Heart left ventricle (tissue), 13 donors: Measurements from ENCODE around the gene ZNF333.

Experiments
- CTCF ChIP-seq, 12 donors: fragments of 200-600 bp; sonication (generic) in 4 of 12; IDR thresholded peaks; one replicate each; pipeline versions ENCODE4 v1.5.0 to v1.8.0; 2018 to 2022; ENCODE audit warnings: antibody characterized with exemption in 12 of 12, mild to moderate bottlenecking in 5 of 12
- POLR2A ChIP-seq, 2 donors: fragments of 450-650 bp; IDR thresholded peaks; one replicate each; pipeline ENCODE4 v1.6.1; 2017; ENCODE audit warnings: antibody characterized with exemption in 2 of 2, mild to moderate bottlenecking in 2 of 2, moderate library complexity in 2 of 2
- donor health status: ischemic (EF 13 %, LVEDD 7.1; RV severe dilation, severe dysfunction).
- donor health status: DM: no; HTN: yes; CAD: no.
- donor health status: DM: no; HTN: no; CAD: no.
- donor health status: ischemic (EF 25% LVEDD 6.9; RV normal size, moderate dysfunction).
- donor health status: ischemic (EF 25% LVEDD 5.7; RV mildly dilated, moderate dysfunction).
- donor health status: ischemic (EF 35%, LVEDD 5.7; RV mildly dilated, moderate dysfunction).
- donor health status: nonischemic (EF 11% LVEDD 7.7; RV severe dilation, severe dysfunction).
- donor health status: DM: yes; HTN: yes; CAD: no.
- donor health status: PGD.
- donor health status: ischemic (EF 29% LVEDD 5.4; RV normal size, mild dysfunction).
- donor health status: nonischemic (EF 23%, LVEDD 6.1; RV moderate dilation, normal function).

- TF ChIP-seq CTCF (IDR thresholded peaks at IDR 0.05) (no peak), POLR2A (IDR thresholded peaks at IDR 0.05) (no peak)
Measured at GRCh38 chr19:14732510-14732909, 42.7 kb downstream of the ZNF333 start.
